DOHH2 (cell line): Measurements from ENCODE around the gene CTNNA2.

Source experiments
- H3F3A ChIP-seq: fragments of 200-600 bp; sonication (generic), shearing (Covaris generic); 2 replicates; pipeline ENCODE4 v1.6.0; 2016; ENCODE audit warnings: antibody characterized with exemption, mild to moderate bottlenecking; ENCODE audit not compliant: control insufficient read depth, insufficient read depth
- H3K27ac ChIP-seq: fragments of 200-600 bp; sonication (generic); 2 replicates; pipeline ENCODE4 v1.5.1; 2014; ENCODE audit warnings: low read depth, mild to moderate bottlenecking, low read length, moderate library complexity
- H3K27me3 ChIP-seq: fragments of 200-600 bp; sonication (generic); 2 replicates; pipeline ENCODE4 v1.6.1; 2014; ENCODE audit warnings: mild to moderate bottlenecking, low read length, mixed read lengths; ENCODE audit not compliant: control insufficient read depth
- H3K36me3 ChIP-seq: fragments of 200-600 bp; sonication (generic); 2 replicates; pipeline ENCODE4 v1.6.1; 2014; ENCODE audit warnings: mild to moderate bottlenecking, low read length, moderate library complexity, mixed read lengths; ENCODE audit not compliant: control insufficient read depth
- H3K4me1 ChIP-seq: fragments of 200-600 bp; sonication (generic); 2 replicates; pipeline ENCODE4 v1.6.1; 2014; ENCODE audit warnings: mild to moderate bottlenecking, low read length, mixed read lengths; ENCODE audit not compliant: control insufficient read depth
- H3K4me2 ChIP-seq: fragments of 200-600 bp; sonication (generic); 2 replicates; pipeline ENCODE4 v1.6.0; 2014; ENCODE audit warnings: mild to moderate bottlenecking, low read length, moderate library complexity
- H3K4me3 ChIP-seq: fragments of 200-600 bp; sonication (generic); 2 replicates; pipeline ENCODE4 v1.5.1; 2014; ENCODE audit warnings: mild to moderate bottlenecking, low read length, mixed read lengths
- H3K79me2 ChIP-seq: fragments of 200-600 bp; sonication (generic); 2 replicates; pipeline ENCODE4 v1.6.1; 2014; ENCODE audit warnings: mild to moderate bottlenecking, low read length, mixed read lengths; ENCODE audit not compliant: control insufficient read depth
- H3K9me2 ChIP-seq: fragments of 200-600 bp; sonication (generic); replicated peaks from 2 replicates; pipeline ENCODE4 v1.6.1; 2014; ENCODE audit warnings: mild to moderate bottlenecking, low read length, mixed read lengths; ENCODE audit not compliant: control insufficient read depth
- H3K9me3 ChIP-seq: fragments of 200-600 bp; sonication (generic); 2 replicates; pipeline ENCODE4 v1.6.1; 2014; ENCODE audit warnings: antibody characterized with exemption, low read length, mixed read lengths; ENCODE audit not compliant: control insufficient read depth, insufficient read depth
- H4K20me1 ChIP-seq: fragments of 200-600 bp; sonication (generic); 2 replicates; pipeline ENCODE4 v1.6.0; 2014; ENCODE audit warnings: low read depth, mild to moderate bottlenecking, antibody characterized with exemption, low read length, moderate library complexity; ENCODE audit not compliant: control insufficient read depth, insufficient read depth
- CTCF ChIP-seq: fragments of 200-600 bp; sonication (generic); IDR thresholded peaks from one replicate; pipeline ENCODE4 v1.5.1; 2014; ENCODE audit warnings: antibody characterized with exemption, mild to moderate bottlenecking, low read depth, low read length; ENCODE audit not compliant: poor library complexity, severe bottlenecking
- EZH2phosphoT487 ChIP-seq: fragments of 200-600 bp; sonication (generic); IDR thresholded peaks from 2 replicates; pipeline ENCODE4 v1.6.1; 2017; ENCODE audit warnings: borderline replicate concordance, mild to moderate bottlenecking, antibody characterized with exemption, low read length, moderate library complexity, mixed read lengths

CTNNA2 gene

GRCh38 chr2:79892123-79892522, 379.3 kb downstream of the CTNNA2 start:
- Histone ChIP-seq H3K36me3 (no peaks in the 10 kb centered on the region), H3K79me2 (no peaks in the 10 kb centered on the region), H3K4me1 (no peaks in the 10 kb centered on the region), H4K20me1 (no peaks in the 10 kb centered on the region), H3K27me3 (no peaks in the 10 kb centered on the region), H3K9me2 (no peaks in the 10 kb centered on the region), H3K4me2 (no peak overlapping the region), H3K27ac (no peak overlapping the region), H3K9me3 (no peaks in the 10 kb centered on the region), H3K4me3 (no peak overlapping the region), H3F3A (no peaks in the 10 kb centered on the region)
- no peak for TF ChIP-seq EZH2phosphoT487
- TF ChIP-seq CTCF: no peak

- H4K20me1 ChIP-seq: no peaks in the 10 kb centered on the region
- H3K79me2 ChIP-seq: no peaks in the 10 kb centered on the region
- TF ChIP-seq CTCF: no peak
- no peak for TF ChIP-seq EZH2phosphoT487
- no peak overlapping the region for H3K4me2 ChIP-seq
- no peaks in the 10 kb centered on the region for H3K9me2 ChIP-seq
- no peak overlapping the region for H3K27ac ChIP-seq
- no peaks in the 10 kb centered on the region for H3K27me3 ChIP-seq
- H3F3A ChIP-seq: no peaks in the 10 kb centered on the region
- no peaks in the 10 kb centered on the region for H3K36me3 ChIP-seq
- H3K4me3 ChIP-seq: no peak overlapping the region
- H3K9me3 ChIP-seq: no peaks in the 10 kb centered on the region
- H3K4me1 ChIP-seq: no peaks in the 10 kb centered on the region
Observed at GRCh38 chr2:79899196-79899595, 386.3 kb downstream of the CTNNA2 start.

DNA sequence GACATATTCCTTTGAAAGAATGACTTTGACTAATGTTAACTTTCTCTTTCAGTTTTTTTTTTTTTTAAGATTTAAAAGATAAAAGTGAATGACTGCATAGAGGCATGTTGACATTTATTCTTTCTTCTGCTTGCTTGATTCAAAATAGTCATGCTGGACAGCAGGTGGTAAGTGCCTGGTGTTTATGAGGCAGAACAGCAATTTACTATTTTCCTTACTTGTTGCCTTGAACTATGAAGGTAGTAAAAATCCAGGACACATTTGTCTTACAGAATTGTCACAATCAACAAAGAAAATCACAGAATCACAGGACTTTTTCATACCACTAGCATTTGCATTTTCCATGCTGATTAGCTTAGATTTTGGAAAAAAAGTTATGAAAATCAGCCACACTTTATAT, 388.3 kb downstream of the CTNNA2 start:
- Histone ChIP-seq H4K20me1 (no peaks in the 10 kb centered on the region), H3K4me1 (no peaks in the 10 kb centered on the region), H3K9me3 (no peaks in the 10 kb centered on the region), H3K4me3 (no peak overlapping the region), H3K27ac (no peak overlapping the region), H3K27me3 (no peaks in the 10 kb centered on the region), H3F3A (no peaks in the 10 kb centered on the region), H3K9me2 (no peaks in the 10 kb centered on the region), H3K79me2 (no peaks in the 10 kb centered on the region), H3K36me3 (no peaks in the 10 kb centered on the region), H3K4me2 (no peak overlapping the region)
- TF ChIP-seq EZH2phosphoT487 (no peak), CTCF (no peak)
